Measurements from ENCODE around the gene SNAP23. TPM values are rescaled to one million over a fixed set of nuclear protein-coding genes. Genes with fewer than 3 reads are reported as not detected.

Gene SNAP23
- total and polyA plus RNA-seq, 2 of the 8 experiments (the other 6 are each of a cell fraction or from before 2014, with no cell fraction given), result 58.0 to 72.8 TPM

DNA sequence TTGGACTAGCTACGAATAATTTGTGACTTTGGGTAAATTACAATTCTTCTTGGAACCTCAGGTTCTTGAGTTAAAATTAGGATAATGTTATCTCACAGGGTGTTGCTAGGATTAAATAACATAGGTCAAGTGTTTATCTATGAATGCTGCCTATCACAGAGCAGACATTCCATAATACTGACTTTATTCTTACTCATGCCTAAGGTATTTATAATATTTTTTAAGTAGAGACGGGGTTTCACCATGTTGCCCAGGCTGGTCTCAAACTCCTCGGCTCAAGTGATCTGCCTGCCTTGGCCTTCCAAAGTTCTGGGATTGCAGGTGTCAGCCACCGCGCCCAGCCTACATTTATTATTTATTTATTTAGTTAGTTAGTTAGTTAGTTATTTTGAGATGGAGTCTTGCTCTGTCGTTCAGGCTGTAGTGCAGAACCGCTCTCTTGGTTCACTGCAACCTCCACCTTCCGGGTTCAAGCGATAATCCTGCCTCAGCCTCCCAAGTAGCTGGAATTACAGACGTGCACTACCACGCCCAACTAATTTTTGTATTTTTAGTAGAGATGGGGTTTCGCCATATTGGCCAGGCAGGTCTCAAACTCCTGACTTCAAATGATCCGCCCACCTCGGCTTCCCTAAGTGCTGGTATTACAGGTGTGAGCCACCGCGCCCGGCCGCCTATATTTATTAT lies 3.8 kb upstream of the SNAP23 start (continued):
- TF ChIP-seq GABPA (IDR thresholded peaks at IDR 0.05; ENCODE audit: borderline replicate concordance, insufficient read depth, low read length) (no peak), RNF2 (IDR thresholded peaks at IDR 0.05; ENCODE audit: borderline replicate concordance, low read depth, low read length, missing control alignments, poor library complexity, severe bottlenecking) (no peak), CEBPB (IDR thresholded peaks at IDR 0.05; ENCODE audit: low read depth, low read length) (no peak), EZH2 (IDR thresholded peaks at IDR 0.05; ENCODE audit: low read depth, low read length, severe bottlenecking) (no peak), POLR2A (IDR thresholded peaks at IDR 0.05; ENCODE audit: control extremely low read depth in 1 of 2, low read depth in 2 of 2, low read length in 2 of 2) (no peak)

Measured in H1 (cell line).